ENCODE measurements around the gene CLDN9.

The CLDN9 gene

DNA sequence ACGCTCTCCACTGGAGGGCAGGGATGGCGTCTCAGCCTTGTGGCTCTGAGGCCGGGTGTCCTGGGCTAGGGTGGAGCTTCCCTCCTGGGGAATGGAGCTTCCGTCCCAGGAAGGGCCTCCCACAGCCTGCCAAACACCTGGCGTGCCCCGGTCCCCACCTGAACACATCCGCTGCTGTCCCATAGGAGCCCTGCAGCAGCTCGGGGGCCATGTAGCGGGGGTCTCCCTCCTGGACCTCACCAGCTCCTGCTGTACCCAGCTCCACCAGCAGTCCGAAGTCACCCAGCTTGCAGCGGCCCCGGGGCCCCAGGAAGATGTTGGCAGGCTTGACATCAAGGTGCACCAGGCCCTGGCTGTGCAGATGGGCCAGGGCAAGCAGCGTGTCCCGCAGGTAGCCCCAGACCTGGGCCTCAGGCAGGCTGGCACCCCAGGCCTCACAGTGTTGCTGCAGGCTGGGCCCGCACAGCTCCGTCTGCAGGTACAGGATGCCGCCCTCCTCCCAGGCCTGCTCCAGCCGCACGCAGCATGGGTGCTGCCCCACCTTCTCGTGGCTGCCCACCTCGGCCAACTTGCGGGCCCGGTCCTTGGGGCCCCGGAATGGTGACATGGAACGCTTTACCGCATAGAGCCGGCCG is 37.4 kb upstream of the CLDN9 start:
- no peak for DNase-seq

DNA sequence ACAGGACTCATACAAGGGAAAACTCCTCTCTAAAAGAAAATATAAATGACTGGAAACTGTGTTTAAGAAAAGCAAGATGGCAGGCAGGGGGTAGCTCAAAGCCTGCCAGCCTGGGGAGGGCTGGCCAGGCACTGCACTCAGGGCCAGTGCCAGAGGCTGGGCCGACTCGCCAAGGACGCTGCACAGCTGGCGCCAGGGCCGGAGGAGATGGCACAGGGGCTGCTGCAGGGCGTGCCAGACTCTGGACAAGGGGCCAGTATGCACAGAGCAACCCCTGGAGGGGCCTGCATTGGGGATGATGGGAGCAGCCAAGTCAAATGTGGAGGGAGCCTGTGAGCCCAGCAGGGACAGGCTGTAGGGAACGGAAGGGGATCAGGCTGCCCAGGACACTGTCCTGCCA is 36.5 kb upstream of the CLDN9 start:
- DNase-seq: no peak

DNA sequence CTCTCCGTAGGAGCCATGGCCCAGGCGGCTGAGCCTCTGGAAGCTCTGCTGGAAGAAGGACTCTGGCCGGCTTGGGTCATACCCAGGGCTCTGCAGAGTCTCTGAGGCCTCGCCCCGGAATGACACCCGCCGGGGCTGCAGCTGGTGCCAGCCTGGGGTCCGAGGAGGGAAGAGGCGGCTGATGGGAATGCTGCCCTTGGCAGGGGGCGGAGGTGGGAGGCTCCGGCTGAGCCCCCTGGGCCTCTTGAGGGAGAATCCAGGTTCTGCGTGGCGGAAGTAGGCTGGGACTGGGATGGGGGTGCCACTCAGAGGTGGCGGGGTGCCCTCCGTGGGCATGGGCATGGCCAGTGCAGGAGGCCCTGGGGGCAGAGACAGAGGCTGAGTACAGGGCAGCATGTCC is 36.0 kb upstream of the CLDN9 start:
- DNase-seq: no peak

DNA sequence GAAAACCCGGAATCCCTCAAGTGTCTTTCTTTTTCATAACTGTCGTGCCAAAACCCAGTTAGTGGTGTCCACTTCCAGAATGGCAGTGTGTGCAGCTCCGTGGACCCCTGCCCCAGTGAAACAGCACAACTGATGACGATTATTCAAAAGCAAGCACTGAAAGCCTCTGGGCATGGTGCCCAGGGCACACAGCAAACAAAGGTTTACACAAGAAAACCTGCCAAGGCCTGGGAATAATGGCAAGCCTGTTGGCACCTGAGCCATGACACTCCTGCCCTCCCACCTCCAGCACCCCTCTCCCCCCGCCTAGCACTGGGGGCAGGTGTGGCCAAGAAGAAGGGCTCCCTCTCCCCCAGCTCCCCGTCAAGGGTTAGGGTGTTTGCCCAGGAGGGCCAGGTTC is 35.3 kb upstream of the CLDN9 start:
- no peak for DNase-seq

DNA sequence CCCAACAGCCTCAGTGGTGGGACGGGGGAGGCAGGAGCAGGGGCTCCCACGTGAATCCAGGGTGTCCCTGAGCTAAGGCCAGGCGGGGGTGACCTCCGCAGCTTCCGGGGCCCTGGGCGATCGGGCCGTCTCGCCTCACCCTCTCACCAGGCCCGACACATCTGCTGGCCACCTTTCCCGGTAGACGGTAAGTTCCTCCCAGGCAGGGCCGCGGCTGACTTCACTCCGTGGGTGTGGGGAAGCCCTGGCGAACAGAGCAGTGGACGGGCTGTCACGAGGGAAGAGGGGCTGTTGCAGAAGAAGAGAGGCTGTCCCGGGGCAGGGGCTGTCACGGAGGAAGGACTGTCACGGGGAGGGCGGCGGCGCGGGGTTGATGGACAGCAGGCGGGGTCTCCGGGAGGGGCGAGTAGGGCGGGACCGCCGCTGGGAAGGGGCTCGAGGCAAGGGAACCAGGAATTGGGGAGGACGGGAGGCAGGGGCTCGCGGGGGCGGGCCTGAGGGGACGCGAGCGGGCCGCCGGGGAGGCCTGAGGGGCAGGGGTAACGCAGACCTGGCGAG is 33.0 kb upstream of the CLDN9 start:
- DNase-seq: no peak

DNA sequence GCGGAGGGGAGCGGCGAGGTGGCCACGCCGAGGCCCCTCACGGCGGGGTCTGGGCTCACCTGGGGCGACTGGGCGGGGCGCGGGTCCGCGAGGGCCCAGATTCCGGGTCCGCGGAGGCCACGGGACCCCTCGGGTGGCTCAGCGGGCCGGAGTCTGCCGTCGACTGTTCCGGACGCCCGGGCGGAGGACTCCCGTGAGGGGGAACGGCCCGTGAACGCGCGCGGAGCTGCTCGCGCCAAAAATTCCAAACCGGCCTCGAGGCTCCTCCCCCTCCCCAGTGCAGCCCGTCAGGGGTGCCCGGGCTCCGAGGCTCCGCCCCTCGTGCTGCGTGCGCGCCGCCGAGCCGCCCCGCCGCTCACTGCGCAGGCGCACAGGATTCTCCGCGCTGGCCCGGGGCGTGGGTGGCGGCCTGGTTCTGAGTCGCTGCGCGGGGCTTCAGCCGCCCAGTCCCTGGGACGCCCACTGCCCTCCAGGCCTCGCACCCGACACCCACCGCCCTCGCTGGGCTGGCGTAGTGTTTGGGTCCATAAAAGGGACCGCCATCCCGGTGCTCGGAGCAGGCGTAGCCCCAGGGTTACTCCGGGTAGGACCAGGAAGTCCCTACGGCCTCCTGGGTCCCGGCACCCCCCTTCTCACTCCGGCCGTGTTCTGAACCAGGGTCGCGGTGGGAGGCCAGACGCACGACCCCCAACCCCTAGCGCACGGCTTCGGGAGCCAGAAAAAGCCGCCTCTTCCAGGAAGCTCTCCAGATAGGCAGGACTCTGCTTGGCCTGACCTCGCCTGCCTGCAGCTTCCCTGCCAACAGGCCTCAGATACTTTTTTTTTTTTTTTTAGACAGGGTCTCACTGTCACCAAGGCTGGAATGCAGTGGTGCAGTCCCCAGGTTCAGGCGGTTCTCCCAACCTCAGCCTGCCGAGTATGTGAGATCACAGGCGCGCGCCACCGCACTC is 32.2 kb upstream of the CLDN9 start, which contains the start of gene PKMYT1:
Gene PKMYT1 (minus strand): TSS at position 220 of the 950 bp plus-strand sequence. CDS start 789 bp downstream, outside the sequence.
- DNase-seq: peak; percentile 59

DNA sequence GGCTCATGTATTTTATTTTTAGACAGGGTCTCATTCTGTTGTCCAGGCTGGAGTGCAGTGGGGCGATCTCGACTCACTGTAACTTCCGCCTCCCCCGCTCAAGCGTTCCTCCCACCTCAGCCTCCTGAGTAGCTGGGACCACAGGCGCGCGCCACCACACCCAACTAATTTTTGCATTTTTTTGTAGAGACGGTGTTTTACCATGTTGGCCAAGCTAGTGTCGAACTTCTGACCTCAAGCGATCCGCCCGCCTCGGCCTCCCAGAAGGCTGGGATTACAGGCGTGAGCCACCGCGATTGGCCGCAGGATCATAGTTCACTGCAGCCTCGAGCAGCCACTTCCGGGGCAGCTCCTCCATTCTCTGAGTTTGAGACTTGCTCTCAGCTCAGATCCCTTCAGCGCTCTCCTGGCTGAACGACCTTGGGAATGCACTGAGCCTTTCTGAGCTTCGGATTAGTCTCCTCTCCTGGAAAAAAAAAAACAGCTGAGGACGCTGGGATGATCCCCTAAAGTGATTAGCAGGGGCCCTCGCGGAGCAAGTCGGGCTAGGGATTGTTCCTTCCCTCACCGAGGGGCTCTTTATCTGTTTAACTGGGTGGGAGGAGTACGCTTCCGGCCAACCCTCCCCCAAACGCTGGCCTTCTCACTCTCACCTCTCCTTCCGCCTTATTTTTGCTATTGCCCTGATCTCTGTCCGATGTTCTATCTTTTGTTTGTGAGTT is 31.4 kb upstream of the CLDN9 start:
- DNase-seq: no peak

DNA sequence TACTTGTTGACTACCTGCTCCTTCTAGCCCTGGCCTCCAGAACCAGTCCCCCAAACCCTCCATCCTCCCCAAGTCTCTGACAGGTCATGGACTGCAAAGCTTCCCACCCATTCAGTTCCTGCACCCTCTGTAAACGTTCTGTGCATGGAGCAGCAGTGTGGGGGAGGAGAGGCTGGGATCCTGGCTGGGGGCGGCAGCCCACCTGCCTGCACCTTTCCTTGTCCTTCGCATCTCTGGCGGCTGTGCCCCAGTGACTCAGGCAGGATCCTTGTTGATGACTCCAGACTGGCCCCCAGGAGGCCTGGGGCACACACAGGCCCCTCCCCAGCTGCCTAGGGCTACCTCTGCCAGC is 30.8 kb upstream of the CLDN9 start:
- DNase-seq: no peak

DNA sequence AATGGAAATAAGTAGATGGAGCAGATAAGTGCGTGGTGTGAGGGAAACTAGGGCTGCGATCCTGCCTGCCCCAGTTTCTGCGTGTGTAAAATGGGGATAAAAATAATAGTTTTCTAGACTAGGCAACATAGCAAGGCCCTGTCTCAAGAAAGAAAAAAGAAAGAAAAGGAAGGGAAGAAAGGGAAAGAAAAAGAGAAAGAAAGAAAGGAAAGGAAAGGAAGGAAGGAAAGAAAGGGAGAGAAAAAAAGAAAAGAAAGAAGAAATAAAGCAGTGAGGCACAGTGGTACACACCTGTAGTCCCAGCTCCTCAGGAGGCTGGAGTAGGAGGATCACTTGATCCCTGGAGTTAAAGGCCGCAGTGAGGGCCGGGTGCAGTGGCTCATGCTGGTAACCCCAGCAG is 30.3 kb upstream of the CLDN9 start:
- no peak for DNase-seq

DNA sequence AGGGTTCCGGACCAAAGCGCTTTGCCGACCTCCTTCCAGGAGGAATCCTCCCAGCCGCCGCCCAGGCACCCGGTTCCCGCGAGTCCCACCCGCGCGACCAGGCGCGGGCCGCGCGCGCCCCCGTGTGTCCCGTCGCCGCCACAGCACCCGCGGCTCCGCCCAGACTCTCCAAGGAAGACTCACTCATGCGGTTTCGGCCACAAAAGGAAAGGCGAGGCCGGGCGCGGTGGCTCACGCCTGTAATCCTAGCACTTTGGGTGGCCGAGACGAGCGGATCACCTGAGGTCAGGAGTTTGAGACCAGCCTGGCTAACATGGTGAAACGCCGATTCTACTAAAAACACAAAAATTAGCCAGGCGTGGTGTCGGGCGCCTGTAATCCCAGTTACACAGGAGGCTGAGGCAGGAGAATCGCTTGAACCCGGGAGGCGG is 29.0 kb upstream of the CLDN9 start:
- peak; percentile 34 for DNase-seq

DNA sequence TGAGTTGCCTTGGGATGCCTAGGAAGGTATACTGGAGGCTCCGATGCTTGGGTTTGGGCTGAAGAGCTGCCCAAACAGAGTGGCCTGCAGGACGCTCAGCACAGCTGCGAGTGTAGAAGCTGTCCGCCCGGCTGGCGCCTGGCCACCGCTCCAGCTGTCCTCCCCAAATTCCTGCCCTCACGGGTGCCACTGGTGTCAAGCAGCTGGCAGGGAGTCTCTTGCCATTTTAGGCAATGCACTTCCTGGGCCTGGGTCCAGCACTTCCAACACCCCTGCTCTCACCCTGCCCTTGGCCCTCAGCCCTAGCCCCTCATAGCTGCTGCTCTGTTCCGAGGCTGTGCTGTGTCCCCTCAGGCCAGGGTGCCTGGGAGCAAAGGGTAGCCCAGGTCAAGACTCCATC is 27.3 kb upstream of the CLDN9 start:
- no peak for DNase-seq

DNA sequence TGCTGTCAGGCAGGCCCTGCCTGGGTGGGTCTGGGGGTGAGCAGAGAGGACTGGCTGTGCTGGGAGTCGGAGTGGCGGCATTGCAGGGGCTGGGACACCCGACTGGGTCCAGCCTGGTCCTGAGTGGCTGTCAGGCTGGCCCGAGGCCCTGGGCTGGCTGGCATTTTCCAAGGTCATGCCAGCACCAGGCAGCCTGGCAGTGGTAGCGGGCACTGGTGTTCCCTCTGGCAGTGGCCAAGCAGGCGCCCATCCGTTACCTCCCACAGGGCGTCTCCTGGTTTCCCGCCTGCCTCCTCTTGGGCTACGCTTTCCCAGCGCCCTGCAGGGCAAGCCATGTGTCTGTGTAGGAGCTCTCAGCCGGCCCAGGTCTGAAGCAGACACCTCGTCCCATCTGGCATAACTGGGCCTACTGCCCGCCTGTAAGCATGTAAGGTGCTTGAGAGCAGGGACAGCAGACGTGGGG is 26.8 kb upstream of the CLDN9 start:
- no peak for DNase-seq

DNA sequence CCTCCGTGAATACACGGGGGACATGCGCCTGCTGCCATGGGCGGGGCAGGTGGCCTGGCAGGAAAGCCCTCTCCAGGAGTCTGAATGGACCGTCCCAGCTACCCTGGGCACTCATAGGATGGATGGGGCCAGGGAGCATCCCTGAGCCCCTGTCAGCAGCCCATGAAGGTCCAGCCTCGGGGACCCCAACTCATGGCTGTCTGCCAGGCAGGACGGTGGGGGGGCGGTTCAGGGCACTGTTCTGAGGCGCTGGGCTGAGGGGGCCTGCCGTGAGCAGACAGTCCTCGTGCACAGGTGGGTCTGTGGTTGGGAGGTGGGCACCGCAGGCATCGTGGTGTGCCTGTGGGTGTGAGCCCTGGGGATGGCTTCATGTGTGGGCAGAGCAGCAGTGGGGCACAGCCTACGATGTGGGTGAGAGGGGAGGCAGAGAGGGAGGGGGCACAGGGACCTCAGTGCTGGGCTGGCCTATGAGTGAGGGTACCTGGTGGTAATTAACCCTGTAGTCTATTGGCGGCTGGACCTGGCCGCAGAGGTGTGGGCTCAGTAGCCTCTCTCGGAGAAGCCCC is 26.0 kb upstream of the CLDN9 start:
- DNase-seq: no peak

DNA sequence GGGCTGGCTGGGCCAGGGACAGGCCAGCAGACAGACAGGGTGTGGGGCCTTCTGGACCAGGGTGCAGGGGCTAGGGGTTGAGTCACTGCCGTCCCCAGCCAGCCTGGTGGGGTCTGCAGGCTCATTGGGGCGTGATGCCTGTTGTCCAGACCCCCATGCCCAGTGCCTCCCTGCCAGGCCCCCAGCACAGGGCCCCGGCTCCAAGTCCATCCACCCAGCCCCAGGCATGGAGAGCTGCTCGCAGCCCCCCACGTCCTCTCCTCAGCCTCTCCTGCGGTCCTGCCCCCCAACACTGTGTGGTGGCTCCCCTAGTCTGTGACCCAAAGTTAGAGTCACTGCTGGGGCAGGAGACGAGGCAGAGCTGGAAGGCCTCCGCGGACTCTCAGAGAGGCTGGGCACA is 25.4 kb upstream of the CLDN9 start:
- no peak for DNase-seq

DNA sequence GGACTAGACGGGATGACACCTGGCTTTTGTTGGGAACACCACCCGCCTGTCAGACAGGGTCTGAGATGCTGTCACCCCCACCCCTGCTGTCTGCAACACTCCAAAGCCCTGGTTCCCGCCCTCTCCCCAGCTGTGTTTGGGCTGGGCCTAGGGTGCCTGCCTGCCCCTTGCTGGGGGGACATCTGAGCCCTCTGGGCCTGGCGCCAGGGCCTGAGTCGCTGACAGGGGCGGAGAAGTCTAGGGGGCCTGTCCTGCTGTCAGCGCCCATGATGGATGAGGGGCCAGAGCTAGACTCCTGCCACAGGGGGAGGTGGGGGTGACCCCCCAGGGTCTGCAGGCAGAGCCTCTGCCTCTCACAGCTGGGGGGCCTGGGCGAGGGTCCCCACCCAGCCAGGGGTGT is 24.9 kb upstream of the CLDN9 start:
- no peak for DNase-seq

DNA sequence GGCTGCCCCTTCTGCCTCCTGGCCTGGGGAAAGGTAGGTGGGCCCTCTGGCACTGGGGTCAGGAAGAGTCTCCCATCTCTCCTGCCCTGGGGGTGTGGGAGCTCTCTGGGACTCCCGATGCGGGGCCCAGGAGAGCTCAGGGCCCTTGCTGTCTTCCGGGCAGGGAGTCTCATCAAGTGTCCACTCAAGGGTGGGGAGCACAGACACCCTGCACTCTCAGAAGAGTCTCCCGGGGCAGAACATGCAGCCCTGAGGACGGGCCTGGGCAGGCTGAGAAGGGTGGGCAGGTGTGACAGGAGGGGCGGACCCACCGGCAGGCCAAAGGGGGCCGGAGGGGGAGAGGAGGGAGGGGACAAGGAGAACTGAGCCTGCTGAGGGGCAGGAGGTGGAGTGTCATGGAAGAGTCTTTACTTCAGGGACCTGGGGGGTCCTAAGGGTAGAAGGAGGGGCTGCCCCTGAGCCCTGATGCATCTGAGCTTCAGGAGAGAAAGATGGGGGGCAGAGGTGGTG is 24.1 kb upstream of the CLDN9 start:
- DNase-seq: no peak

DNA sequence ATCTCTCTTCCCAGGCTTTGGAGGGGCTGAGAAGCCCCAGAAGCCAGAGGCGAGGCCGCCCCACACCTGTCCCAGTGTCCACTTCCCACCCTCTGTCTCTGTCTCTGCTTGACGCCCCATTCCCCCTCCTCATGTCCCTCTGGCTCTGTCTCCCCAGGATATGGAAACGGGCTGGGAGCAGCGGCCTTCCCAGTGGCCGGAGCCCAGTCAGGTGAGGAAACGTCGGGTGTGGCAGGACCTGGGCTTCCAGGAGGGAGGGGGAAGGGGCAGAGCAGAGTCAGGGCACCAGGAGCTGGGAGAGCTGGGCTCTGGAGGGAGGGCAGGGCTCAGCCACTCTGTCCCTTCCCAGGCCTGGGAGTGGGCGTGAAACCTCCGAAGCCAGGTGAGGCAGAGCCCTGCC is 21.8 kb upstream of the CLDN9 start:
- DNase-seq: no peak

DNA sequence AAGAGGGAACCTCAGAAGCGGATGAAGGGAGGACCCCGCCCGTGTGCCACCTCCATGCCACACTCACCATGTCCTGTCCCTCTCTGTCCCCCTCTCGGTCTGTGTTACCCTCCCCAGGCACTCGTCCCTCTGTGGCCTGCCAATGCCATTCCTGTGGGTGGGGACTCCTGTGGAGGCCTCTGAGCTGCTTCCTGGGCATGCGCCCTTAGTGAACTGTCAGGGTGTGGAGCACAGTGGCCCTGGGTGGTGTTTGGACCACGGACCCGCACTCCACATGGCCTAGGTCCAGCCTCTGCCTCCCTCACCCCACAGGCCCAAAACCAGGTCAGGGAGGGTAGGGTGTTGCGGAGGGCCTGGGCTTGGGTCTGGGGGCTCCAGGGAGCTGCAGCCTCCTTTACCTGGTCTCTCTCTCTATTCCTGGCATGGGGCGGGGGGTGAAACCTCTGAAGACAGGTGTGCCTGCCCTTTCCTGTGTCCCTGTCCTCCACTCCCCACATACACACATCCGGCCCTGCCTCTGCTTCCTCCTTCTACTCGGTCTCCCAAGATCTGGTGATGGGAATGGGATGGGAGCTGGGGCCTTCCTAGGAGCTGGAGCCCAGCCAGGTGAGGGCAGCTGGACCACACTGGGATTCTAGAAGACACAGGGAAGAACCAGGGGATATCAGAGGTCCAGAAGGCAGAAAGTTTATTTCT is 21.0 kb upstream of the CLDN9 start:
- no peak for DNase-seq

DNA sequence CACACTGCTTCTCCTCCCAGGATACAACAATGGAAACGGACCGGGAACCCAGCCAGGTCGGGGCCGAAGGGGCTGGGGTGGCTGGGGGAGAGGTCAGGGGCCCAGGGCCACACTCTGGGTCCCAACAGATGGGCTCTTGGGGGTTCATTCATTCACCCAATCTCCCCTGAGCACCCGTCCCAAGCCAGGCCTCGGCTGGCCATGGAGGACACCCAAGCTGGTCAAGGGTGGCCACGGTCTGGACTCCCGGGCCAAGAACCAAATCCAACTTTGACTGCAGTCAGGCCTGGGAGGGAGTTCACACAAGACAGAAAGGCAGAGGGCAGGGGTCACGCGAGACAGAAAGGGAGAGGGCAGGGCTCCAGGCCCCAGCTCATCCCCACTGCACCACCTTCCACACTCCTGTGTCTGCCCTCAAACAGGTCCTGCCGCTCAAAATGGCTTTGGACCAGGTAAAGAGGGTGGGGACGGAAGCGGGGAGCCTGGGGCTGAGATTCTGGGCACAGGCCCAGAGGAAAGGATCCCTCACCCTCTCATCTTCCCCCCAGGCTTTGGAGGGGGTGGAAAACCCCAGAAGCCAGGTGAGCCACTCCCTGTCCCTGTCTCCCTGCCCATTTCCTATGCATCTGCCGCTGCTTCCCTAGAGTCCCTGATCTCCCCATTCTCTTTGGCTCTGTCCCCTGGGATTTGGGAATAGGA is 20.2 kb upstream of the CLDN9 start:
- no peak for DNase-seq

DNA sequence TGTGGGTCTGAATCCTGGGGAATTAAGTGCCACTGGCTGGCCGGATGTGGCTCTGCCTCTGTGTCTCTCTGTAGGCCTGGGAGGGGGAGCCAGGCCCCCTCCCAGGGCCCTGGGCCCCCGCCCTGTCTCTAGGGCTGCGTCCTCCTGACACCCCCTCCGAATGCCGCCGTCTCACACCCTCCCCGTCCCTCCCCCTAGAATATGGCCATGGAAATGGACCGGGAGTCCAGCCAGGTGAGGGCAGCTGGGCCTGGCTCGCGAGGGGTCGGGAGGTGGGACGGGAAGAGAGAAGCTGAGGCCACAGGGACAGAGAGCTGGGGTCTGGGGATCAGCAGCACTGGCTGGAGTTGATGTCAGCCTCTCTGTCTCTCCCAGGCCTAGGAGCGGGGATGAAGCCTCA is 16.4 kb upstream of the CLDN9 start:
- no peak for DNase-seq

DNA sequence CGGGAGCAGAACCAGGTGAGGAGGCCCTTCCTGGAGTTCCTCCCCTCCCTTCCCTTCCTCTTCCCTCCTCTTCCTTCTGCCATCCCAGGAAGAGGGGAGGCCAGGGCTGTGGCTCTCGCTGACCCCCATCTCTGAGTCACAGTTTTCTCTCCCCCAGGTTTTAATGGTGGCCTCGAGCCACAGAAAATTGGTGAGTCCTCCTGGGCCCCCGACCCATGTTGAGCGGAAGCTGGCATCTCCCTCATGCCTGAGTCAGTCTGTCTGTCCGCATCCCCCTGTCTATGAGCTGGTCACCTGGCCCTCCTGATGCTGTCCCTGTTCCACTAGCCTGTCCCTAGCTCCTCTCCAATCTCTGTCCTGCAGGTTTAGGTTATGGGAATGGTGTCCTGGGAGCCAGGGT is 12.8 kb upstream of the CLDN9 start:
- no peak for DNase-seq

Measured in NCI-H748 treated with DMSO at 0.1 percent for 48 hours (cell line).